Measurements from ENCODE around the gene SET. TPM values are rescaled to one million over a fixed set of nuclear protein-coding genes. Genes with fewer than 3 reads are reported as not detected.
A peak's percentile ranks its signal among the peaks of the same experiment; 100 is the strongest.

Gene SET
- total and polyA plus RNA-seq, 2 of the 13 experiments (the other 11 are each of a cell fraction or from before 2014, with no cell fraction given) = 94.2 to 611 TPM

- peak; percentile 32; the same call in 1 of the 2 replicates for TF ChIP-seq ZNF800 (CRISPR knock-in tag; IDR thresholded peaks at IDR 0.05)
- no peak for TF ChIP-seq ZNF660 (CRISPR knock-in tag; IDR thresholded peaks at IDR 0.05; ENCODE audit: borderline replicate concordance, low read depth)
- TF ChIP-seq NFAT5 (CRISPR knock-in tag; IDR thresholded peaks at IDR 0.05) = no peak
- no peak for TF ChIP-seq MED8 (CRISPR knock-in tag; IDR thresholded peaks at IDR 0.05; ENCODE audit: insufficient replicate concordance)
- 0 out of 2 replicates have a peak, but pooled peaks have one; percentile 14 for TF ChIP-seq THAP9 (CRISPR knock-in tag; IDR thresholded peaks at IDR 0.05; ENCODE audit: borderline replicate concordance)
- no peak for TF ChIP-seq CAMTA2 (CRISPR knock-in tag; IDR thresholded peaks at IDR 0.05; ENCODE audit: borderline replicate concordance)
- 0 out of 2 replicates have a peak, but pooled peaks have one; percentile 56 for TF ChIP-seq ZNF446 (CRISPR knock-in tag; IDR thresholded peaks at IDR 0.05)
- TF ChIP-seq ATF1 (CRISPR knock-in tag; IDR thresholded peaks at IDR 0.05) = no peak
- TF ChIP-seq YEATS2 (CRISPR knock-in tag; IDR thresholded peaks at IDR 0.05; ENCODE audit: borderline replicate concordance) = no peak
- TF ChIP-seq AHR (CRISPR knock-in tag; IDR thresholded peaks at IDR 0.05) = peak; percentile 18; the same call in 1 of the 2 replicates
- TF ChIP-seq FOXK2 (IDR thresholded peaks at IDR 0.05) = no peak
- TF ChIP-seq ATF7 (IDR thresholded peaks at IDR 0.05) = no peak
- TF ChIP-seq ATF7 (CRISPR knock-in tag; IDR thresholded peaks at IDR 0.05) = no peak
- TF ChIP-seq, protein P1, sequence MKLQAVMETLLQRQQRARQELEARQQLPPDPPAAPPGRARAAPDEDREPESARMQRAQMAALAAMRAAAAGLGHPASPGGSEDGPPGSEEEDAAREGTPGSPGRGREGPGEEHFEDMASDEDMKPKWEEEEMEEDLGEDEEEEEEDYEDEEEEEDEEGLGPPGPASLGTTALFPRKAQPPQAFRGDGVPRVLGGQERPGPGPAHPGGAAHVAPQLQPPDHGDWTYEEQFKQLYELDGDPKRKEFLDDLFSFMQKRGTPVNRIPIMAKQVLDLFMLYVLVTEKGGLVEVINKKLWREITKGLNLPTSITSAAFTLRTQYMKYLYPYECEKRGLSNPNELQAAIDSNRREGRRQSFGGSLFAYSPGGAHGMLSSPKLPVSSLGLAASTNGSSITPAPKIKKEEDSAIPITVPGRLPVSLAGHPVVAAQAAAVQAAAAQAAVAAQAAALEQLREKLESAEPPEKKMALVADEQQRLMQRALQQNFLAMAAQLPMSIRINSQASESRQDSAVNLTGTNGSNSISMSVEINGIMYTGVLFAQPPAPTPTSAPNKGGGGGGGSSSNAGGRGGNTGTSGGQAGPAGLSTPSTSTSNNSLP (IDR thresholded peaks at IDR 0.05; ENCODE audit: low read depth, low read length) = no peak
- TF ChIP-seq, protein P2, sequence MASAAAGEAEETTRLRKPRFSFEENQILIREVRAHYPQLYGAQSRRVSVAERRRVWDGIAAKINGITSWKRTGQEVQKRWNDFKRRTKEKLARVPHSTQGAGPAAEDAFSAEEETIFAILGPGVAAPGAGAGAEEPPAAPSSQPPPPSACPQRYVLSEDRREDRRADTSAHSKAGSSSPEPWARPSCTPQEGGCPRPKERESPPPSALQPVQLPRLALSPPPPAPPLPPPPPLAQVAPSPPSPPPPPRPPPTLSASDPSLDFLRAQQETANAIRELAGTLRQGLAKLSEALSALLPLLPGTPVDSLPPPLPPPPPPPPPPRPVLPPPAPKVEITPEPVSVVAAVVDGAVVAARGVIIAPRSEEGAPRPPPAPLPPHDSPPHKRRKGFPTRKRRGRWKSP (CRISPR knock-in tag; IDR thresholded peaks at IDR 0.05) = peak; percentile 6
- TF ChIP-seq ZFP41 (CRISPR knock-in tag; IDR thresholded peaks at IDR 0.05; ENCODE audit: borderline replicate concordance) = no peak
Measured at GRCh38 chr9:128702949-128703615, 14.1 kb downstream of the SET start (continued).
